Brain microvascular endothelial cell (primary cell): Measurements from ENCODE around the gene CDCA8.

ENCODE experiments used
- DNase-seq: peaks from one replicate; pipeline ENCODE4 v3.0.0-alpha.2; 2020
- H3K27ac ChIP-seq: fragments of 250-450 bp; sonication (Bioruptor Pico); 2 replicates; pipeline ENCODE4 v1.5.1; 2020; ENCODE audit warnings: mild to moderate bottlenecking, moderate library complexity
- H3K27me3 ChIP-seq: fragments of 250-450 bp; sonication (Bioruptor Pico); replicated peaks from 2 replicates; pipeline ENCODE4 v1.5.1; 2020; ENCODE audit warnings: mild to moderate bottlenecking
- H3K36me3 ChIP-seq: fragments of 250-450 bp; sonication (Bioruptor Pico); replicated peaks from 2 replicates; pipeline ENCODE4 v1.5.1; 2020; ENCODE audit warnings: mild to moderate bottlenecking
- H3K4me3 ChIP-seq: 2 replicates; pipeline ENCODE4 v1.5.1; 2011; ENCODE audit warnings: low read depth, mild to moderate bottlenecking, control low read depth, low read length, moderate library complexity
- CTCF ChIP-seq: IDR thresholded peaks from 2 replicates; pipeline ENCODE4 v1.5.1; 2011; ENCODE audit warnings: low read depth, mild to moderate bottlenecking, moderate library complexity, low read length, control low read depth, inconsistent platforms; ENCODE audit errors: missing control alignments
- in situ Hi-C: cut with HindIII; loops from 2 replicates; pipeline ENCODE4 v1.10.0; 2017; ENCODE audit warnings: low sequenced_read_pairs, low pct_ligation_motif_present

The CDCA8 gene

DNA sequence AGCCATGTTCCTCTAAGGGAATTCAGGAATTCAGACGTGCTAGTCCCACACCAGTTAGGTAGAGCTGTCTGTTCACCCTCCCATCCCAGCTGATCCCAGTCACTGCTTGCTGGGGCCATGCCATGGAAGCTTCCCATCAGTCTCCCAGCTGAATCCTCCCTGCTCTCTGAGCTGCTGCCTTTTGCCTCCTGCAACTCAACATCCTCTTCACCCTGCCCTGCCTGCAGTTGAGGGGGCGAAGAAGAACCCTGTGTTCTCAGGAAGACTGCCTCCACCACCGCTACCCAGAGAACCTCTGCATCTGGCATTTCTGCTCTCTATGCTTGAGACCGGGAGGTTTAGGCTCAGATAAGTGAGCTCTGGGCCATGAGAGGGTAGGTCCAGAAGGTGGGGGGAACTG is 16.2 kb downstream of the CDCA8 start:
- H3K27me3 ChIP-seq = no peaks in the 10 kb centered on the region
- in situ Hi-C loops = no loop called here
- no peak for TF ChIP-seq CTCF
- H3K27ac ChIP-seq = no peak overlapping the region
- H3K36me3 ChIP-seq = peaks cover 14% of the 10 kb centered on the region
- no peak overlapping the region for H3K4me3 ChIP-seq
- DNase-seq = no peak

DNA sequence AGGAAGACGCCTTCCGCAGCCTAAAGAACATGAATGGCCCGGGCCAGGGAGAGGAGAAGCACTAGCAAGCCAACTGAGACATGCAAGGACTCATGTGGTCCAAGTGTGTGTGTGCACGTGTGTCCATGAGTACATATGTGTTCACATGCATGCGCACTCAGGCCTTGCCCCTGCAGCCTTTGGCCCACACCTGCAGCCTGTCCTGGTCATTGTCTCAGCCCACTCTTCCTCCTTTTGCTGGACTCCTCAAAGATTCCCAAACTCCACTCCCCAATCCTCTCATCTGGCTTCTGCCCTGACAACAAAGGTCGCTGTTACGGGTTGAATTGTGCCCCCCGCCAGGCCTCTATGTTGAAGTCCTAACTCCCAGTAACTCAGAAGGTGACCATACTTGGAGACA is 21.9 kb downstream of the CDCA8 start:
- TF ChIP-seq CTCF = no peak
- no peak overlapping the region for H3K4me3 ChIP-seq
- H3K27ac ChIP-seq = no peak overlapping the region
- in situ Hi-C loops = no loop called here
- DNase-seq = no peak
- H3K27me3 ChIP-seq = no peaks in the 10 kb centered on the region
- no peaks in the 10 kb centered on the region for H3K36me3 ChIP-seq

DNA sequence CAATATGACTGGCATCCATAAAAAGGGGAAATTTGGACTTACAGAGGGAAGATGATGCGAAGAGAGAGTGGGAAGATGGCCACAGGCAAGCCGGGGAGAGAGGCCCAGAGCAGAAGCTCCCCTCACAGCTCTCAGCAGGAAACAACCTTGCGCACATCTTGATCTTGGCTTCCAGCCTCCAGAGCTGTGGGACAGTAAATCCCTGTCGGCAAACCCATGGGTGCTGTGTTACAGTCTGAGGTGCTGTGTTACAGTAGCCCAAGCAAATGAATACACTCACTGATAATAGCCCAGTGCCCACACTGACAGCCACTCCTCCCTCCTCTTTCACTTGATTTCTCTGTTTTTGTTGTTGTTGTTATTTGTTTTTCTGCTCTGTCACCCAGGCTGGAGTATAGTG is 22.4 kb downstream of the CDCA8 start:
- TF ChIP-seq CTCF = no peak
- Histone ChIP-seq H3K27ac (no peak overlapping the region), H3K36me3 (no peaks in the 10 kb centered on the region), H3K27me3 (no peaks in the 10 kb centered on the region), H3K4me3 (no peak overlapping the region)
- in situ Hi-C loops = no loop called here
- no peak for DNase-seq

DNA sequence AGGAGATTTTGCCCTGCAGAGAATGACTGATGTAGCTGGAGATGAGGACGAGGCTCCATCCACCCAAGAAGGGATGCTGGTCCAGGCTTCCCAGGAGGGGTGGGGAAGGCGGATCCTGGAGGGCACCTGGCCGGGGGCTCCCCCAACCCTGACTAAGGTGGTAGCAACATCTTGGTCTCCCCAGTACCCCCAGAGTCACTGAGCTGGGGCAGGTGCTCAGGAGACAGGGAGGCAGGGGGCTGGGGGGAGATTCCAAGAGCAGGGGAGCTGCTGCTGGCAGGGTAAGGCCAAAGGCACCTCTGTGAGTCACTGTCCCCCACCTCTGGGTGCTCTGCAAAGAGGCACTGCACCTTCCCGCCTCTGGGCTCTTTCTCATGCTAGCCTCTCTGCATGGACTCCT is 24.0 kb downstream of the CDCA8 start:
- no peak for DNase-seq
- H3K36me3 ChIP-seq = no peaks in the 10 kb centered on the region
- H3K4me3 ChIP-seq = no peak overlapping the region
- no peak overlapping the region for H3K27ac ChIP-seq
- no peak for TF ChIP-seq CTCF
- no peaks in the 10 kb centered on the region for H3K27me3 ChIP-seq
- in situ Hi-C loops = no loop called here

- no peak for TF ChIP-seq CTCF
- Histone ChIP-seq H3K27ac (no peak overlapping the region), H3K4me3 (no peak overlapping the region), H3K27me3 (no peaks in the 10 kb centered on the region), H3K36me3 (no peaks in the 10 kb centered on the region)
- DNase-seq = no peak
- in situ Hi-C loops = no loop called here
Observed at GRCh38 chr1:37717631-37718030, 25.3 kb downstream of the CDCA8 start.

DNA sequence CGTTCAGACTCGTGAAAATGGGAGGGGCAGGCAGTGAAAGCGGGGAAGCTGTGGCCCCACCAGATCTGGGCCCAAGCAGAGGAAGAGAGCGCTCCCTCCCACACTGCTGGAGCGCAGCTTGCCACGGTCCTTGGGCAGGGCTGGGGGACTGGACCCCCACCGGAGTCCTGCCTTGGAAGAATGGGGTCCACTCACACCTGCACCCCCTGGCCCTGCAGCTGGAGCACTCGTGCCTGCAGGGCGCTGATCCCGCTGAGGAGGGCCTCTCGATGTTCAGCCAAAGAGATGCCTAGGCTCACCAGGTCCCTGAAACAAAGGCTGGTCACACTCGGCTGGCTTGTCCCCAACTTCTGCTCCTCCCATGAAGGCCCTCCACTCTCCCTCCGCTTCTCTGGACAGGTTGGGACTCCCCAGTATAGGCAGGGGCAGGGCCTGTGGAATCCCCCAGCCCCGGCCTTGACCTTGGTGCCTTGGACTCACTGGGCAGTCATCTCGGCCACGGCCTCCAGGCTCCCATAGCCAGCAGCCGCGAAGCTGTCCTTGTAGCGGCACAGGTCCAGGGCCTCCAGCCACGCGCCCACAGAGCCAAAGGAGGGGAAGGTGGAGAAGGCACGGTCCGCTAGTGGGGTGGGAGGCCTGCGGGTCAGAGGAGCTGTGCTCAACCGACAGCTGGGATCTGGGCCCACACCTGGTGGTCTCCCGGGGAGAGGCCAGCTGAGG is 26.0 kb downstream of the CDCA8 start:
- in situ Hi-C loops = no loop called here
- Histone ChIP-seq H3K4me3 (no peak overlapping the region), H3K27ac (no peak overlapping the region), H3K27me3 (no peaks in the 10 kb centered on the region), H3K36me3 (no peaks in the 10 kb centered on the region)
- DNase-seq = no peak
- TF ChIP-seq CTCF = no peak
